HEK293 (cell line): ENCODE data around the gene UBIAD1.

Experiments used
- CTCF ChIA-PET: fragments of 350-600 bp; formaldehyde crosslinking; extraction: SDS; loops from one replicate; lab custom pipeline; 2021; ENCODE audit warnings: antibody characterized with exemption; lab: Yijun Ruan, JAX
- POLR2A ChIA-PET: fragments of 300-600 bp; formaldehyde crosslinking; extraction: SDS; loops from one replicate; lab custom pipeline; 2020; ENCODE audit warnings: antibody characterized with exemption, inconsistent platforms; lab: Yijun Ruan, JAX
- H3K27ac ChIP-seq: fragments of 200-500 bp; sonication (Bioruptor generic); 2 replicates; pipeline ENCODE4 v1.5.1; 2014; ENCODE audit warnings: low read depth, low read length, control low read depth, inconsistent platforms; ENCODE audit errors: extremely low read depth
- H3K36me3 ChIP-seq, 2 experiments: fragments of 200-500 bp in 1 of 2; sonication (Bioruptor generic) in 1 of 2; 1 replicate in 1 of 2; 2 replicates in 1 of 2; pipeline ENCODE4 v1.5.1; 2014 to 2017; ENCODE audit warnings: inconsistent platforms in 2 of 2, low read length in 2 of 2; ENCODE audit not compliant: control insufficient read depth in 2 of 2, insufficient read depth in 1 of 2
- H3K4me1 ChIP-seq: fragments of 200-500 bp; sonication (Bioruptor generic); 2 replicates; pipeline ENCODE4 v1.5.1; 2014; ENCODE audit warnings: mild to moderate bottlenecking, low read length, inconsistent platforms; ENCODE audit not compliant: control insufficient read depth, insufficient read depth
- H3K4me3 ChIP-seq: 2 replicates; pipeline ENCODE4 v1.5.1; 2011; ENCODE audit warnings: low read depth, mild to moderate bottlenecking, control low read depth, low read length, moderate library complexity
- H3K9me3 ChIP-seq: fragments of 200-500 bp; sonication (Bioruptor generic); 2 replicates; pipeline ENCODE4 v1.5.1; 2014; ENCODE audit warnings: low read depth, low read length, inconsistent platforms; ENCODE audit not compliant: control insufficient read depth, insufficient read depth
- BCL11A ChIP-seq: fragments of 450-650 bp; formaldehyde crosslinking; IDR thresholded peaks from 2 replicates; pipeline ENCODE4 v1.5.1; 2016; ENCODE audit warnings: low read depth, missing biosample characterization, missing genetic modification characterization
- KLF1 ChIP-seq: fragments of 450-650 bp; formaldehyde crosslinking; IDR thresholded peaks from 2 replicates; pipeline ENCODE4 v1.5.1; 2016; ENCODE audit warnings: missing biosample characterization, missing genetic modification characterization
- ZBTB1 ChIP-seq: fragments of 450-650 bp; formaldehyde crosslinking; IDR thresholded peaks from 2 replicates; pipeline ENCODE4 v1.5.1; 2016; ENCODE audit warnings: missing biosample characterization, missing genetic modification characterization
- ZBTB7A ChIP-seq: fragments of 450-650 bp; formaldehyde crosslinking; IDR thresholded peaks from 2 replicates; pipeline ENCODE4 v1.5.1; 2016; ENCODE audit warnings: low read depth, missing biosample characterization, missing genetic modification characterization
- ZNF16 ChIP-seq: fragments of 450-650 bp; formaldehyde crosslinking; IDR thresholded peaks from 2 replicates; pipeline ENCODE4 v1.5.1; 2016; ENCODE audit warnings: low read depth, missing biosample characterization, missing genetic modification characterization
- ZNF324 ChIP-seq: fragments of 450-650 bp; formaldehyde crosslinking; IDR thresholded peaks from 2 replicates; pipeline ENCODE4 v1.5.1; 2016; ENCODE audit warnings: missing biosample characterization, missing genetic modification characterization
- ZNF362 ChIP-seq: fragments of 450-650 bp; formaldehyde crosslinking; IDR thresholded peaks from 2 replicates; pipeline ENCODE4 v1.5.1; 2016; ENCODE audit warnings: missing biosample characterization, missing genetic modification characterization
- ZNF48 ChIP-seq: fragments of 450-650 bp; formaldehyde crosslinking; IDR thresholded peaks from 2 replicates; pipeline ENCODE4 v1.5.1; 2016; ENCODE audit warnings: missing biosample characterization, missing genetic modification characterization
- ZNF510 ChIP-seq: fragments of 450-650 bp; formaldehyde crosslinking; IDR thresholded peaks from 2 replicates; pipeline ENCODE4 v1.5.1; 2018; ENCODE audit warnings: mild to moderate bottlenecking, missing genetic modification characterization, missing biosample characterization; ENCODE audit not compliant: insufficient replicate concordance
- ZNF623 ChIP-seq: fragments of 450-650 bp; formaldehyde crosslinking; IDR thresholded peaks from 2 replicates; pipeline ENCODE4 v1.5.1; 2016; ENCODE audit warnings: missing biosample characterization, missing genetic modification characterization
- ZNF639 ChIP-seq: fragments of 450-650 bp; formaldehyde crosslinking; IDR thresholded peaks from 2 replicates; pipeline ENCODE4 v1.5.1; 2016; ENCODE audit warnings: missing biosample characterization, missing genetic modification characterization
- ZNF670 ChIP-seq: fragments of 450-650 bp; formaldehyde crosslinking; IDR thresholded peaks from 2 replicates; pipeline ENCODE4 v1.5.1; 2016; ENCODE audit warnings: missing biosample characterization, missing genetic modification characterization, low read depth
- ZNF692 ChIP-seq: fragments of 450-650 bp; formaldehyde crosslinking; IDR thresholded peaks from 2 replicates; pipeline ENCODE4 v1.5.1; 2016; ENCODE audit warnings: missing biosample characterization, missing genetic modification characterization
- TF ChIP-seq, protein P1 (sequence below): fragments of 450-650 bp; formaldehyde crosslinking; IDR thresholded peaks from 2 replicates; pipeline ENCODE4 v1.5.1; 2017; ENCODE audit warnings: missing biosample characterization, missing genetic modification characterization
- TF ChIP-seq, protein P2 (sequence below): fragments of 450-650 bp; formaldehyde crosslinking; IDR thresholded peaks from 2 replicates; pipeline ENCODE4 v1.5.1; 2016; ENCODE audit warnings: missing biosample characterization, missing genetic modification characterization, borderline replicate concordance
- TF ChIP-seq, protein P3 (sequence below): fragments of 450-650 bp; formaldehyde crosslinking; IDR thresholded peaks from 2 replicates; pipeline ENCODE4 v1.5.1; 2016; ENCODE audit warnings: missing biosample characterization, missing genetic modification characterization

Gene UBIAD1

GRCh38 chr1:11227106-11228077, 45.6 kb upstream of the UBIAD1 start:
- Histone ChIP-seq H3K27ac (no peak overlapping the region), H3K4me3 (no peak overlapping the region), H3K4me1 (no peaks in the 10 kb centered on the region), H3K36me3 (peaks cover 69 to 89% of the 10 kb centered on the region in 2 experiments), H3K9me3 (no peaks in the 10 kb centered on the region)
- no peak for TF ChIP-seq ZNF670 (tag by site-specific recombination)
- TF ChIP-seq ZNF16 (tag by site-specific recombination) = no peak
- peak; percentile 53; the same call in 1 of the 2 replicates for TF ChIP-seq ZNF362 (tag by site-specific recombination)
- TF ChIP-seq ZNF510 (tag by site-specific recombination) = no peak
- TF ChIP-seq ZBTB7A (tag by site-specific recombination) = no peak
- POLR2A ChIA-PET = no interaction called here
- CTCF ChIA-PET = interaction anchor here (0.6 to 2.1 kb wide), 5 partner anchors 10 to 190 kb away, joined by 4 to 11 read pairs (median 4); no protein-coding TSS in a partner anchor

GRCh38 chr1:11229203-11229602, 43.8 kb upstream of the UBIAD1 start:
- POLR2A ChIA-PET = no interaction called here
- H3K4me1 ChIP-seq = no peaks in the 10 kb centered on the region
- H3K27ac ChIP-seq = no peak overlapping the region
- H3K9me3 ChIP-seq = no peaks in the 10 kb centered on the region
- no peak overlapping the region for H3K4me3 ChIP-seq
- H3K36me3 ChIP-seq = peaks cover 77 to 94% of the 10 kb centered on the region in 2 experiments
- CTCF ChIA-PET = interaction anchor here (0.8 to 1.3 kb wide), 4 partner anchors 12 to 192 kb away, joined by 3 to 4 read pairs (median 3); no protein-coding TSS in a partner anchor
- TF ChIP-seq KLF1 (no peak), ZNF639 (no peak), ZNF48 (tag by site-specific recombination) (no peak), ZNF324 (tag by site-specific recombination) (no peak), ZNF692 (tag by site-specific recombination) (no peak), ZNF623 (no peak), ZBTB1 (tag by site-specific recombination) (no peak), BCL11A (no peak)
- TF ChIP-seq, protein P1, sequence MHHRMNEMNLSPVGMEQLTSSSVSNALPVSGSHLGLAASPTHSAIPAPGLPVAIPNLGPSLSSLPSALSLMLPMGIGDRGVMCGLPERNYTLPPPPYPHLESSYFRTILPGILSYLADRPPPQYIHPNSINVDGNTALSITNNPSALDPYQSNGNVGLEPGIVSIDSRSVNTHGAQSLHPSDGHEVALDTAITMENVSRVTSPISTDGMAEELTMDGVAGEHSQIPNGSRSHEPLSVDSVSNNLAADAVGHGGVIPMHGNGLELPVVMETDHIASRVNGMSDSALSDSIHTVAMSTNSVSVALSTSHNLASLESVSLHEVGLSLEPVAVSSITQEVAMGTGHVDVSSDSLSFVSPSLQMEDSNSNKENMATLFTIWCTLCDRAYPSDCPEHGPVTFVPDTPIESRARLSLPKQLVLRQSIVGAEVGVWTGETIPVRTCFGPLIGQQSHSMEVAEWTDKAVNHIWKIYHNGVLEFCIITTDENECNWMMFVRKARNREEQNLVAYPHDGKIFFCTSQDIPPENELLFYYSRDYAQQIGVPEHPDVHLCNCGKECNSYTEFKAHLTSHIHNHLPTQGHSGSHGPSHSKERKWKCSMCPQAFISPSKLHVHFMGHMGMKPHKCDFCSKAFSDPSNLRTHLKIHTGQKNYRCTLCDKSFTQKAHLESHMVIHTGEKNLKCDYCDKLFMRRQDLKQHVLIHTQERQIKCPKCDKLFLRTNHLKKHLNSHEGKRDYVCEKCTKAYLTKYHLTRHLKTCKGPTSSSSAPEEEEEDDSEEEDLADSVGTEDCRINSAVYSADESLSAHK (tag by site-specific recombination) = no peak
- TF ChIP-seq, protein P2, sequence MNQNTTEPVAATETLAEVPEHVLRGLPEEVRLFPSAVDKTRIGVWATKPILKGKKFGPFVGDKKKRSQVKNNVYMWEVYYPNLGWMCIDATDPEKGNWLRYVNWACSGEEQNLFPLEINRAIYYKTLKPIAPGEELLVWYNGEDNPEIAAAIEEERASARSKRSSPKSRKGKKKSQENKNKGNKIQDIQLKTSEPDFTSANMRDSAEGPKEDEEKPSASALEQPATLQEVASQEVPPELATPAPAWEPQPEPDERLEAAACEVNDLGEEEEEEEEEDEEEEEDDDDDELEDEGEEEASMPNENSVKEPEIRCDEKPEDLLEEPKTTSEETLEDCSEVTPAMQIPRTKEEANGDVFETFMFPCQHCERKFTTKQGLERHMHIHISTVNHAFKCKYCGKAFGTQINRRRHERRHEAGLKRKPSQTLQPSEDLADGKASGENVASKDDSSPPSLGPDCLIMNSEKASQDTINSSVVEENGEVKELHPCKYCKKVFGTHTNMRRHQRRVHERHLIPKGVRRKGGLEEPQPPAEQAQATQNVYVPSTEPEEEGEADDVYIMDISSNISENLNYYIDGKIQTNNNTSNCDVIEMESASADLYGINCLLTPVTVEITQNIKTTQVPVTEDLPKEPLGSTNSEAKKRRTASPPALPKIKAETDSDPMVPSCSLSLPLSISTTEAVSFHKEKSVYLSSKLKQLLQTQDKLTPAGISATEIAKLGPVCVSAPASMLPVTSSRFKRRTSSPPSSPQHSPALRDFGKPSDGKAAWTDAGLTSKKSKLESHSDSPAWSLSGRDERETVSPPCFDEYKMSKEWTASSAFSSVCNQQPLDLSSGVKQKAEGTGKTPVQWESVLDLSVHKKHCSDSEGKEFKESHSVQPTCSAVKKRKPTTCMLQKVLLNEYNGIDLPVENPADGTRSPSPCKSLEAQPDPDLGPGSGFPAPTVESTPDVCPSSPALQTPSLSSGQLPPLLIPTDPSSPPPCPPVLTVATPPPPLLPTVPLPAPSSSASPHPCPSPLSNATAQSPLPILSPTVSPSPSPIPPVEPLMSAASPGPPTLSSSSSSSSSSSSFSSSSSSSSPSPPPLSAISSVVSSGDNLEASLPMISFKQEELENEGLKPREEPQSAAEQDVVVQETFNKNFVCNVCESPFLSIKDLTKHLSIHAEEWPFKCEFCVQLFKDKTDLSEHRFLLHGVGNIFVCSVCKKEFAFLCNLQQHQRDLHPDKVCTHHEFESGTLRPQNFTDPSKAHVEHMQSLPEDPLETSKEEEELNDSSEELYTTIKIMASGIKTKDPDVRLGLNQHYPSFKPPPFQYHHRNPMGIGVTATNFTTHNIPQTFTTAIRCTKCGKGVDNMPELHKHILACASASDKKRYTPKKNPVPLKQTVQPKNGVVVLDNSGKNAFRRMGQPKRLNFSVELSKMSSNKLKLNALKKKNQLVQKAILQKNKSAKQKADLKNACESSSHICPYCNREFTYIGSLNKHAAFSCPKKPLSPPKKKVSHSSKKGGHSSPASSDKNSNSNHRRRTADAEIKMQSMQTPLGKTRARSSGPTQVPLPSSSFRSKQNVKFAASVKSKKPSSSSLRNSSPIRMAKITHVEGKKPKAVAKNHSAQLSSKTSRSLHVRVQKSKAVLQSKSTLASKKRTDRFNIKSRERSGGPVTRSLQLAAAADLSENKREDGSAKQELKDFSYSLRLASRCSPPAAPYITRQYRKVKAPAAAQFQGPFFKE (tag by site-specific recombination) = no peak
- TF ChIP-seq, protein P3, sequence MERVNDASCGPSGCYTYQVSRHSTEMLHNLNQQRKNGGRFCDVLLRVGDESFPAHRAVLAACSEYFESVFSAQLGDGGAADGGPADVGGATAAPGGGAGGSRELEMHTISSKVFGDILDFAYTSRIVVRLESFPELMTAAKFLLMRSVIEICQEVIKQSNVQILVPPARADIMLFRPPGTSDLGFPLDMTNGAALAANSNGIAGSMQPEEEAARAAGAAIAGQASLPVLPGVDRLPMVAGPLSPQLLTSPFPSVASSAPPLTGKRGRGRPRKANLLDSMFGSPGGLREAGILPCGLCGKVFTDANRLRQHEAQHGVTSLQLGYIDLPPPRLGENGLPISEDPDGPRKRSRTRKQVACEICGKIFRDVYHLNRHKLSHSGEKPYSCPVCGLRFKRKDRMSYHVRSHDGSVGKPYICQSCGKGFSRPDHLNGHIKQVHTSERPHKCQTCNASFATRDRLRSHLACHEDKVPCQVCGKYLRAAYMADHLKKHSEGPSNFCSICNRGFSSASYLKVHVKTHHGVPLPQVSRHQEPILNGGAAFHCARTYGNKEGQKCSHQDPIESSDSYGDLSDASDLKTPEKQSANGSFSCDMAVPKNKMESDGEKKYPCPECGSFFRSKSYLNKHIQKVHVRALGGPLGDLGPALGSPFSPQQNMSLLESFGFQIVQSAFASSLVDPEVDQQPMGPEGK (tag by site-specific recombination) = no peak
